Transverse colon (tissue), 4 donors: ENCODE data around the gene GNB3. TPM values are rescaled to one million over a fixed set of nuclear protein-coding genes. Genes with fewer than 3 reads are reported as not detected.
"Not testable (repeated sequence)": the region's sequence is repeated elsewhere in the genome, so short reads cannot be mapped to it uniquely, and the experiment has no call there.

Source experiments
- DNase-seq: peaks from one replicate; pipeline ENCODE4 v3.0.0-alpha.2; 2019
- H3K27ac ChIP-seq, 4 donors: fragments of 200-600 bp; sonication (generic); 2 replicates each; pipeline ENCODE4 v1.5.1; 2016 to 2018; ENCODE audit warnings: inconsistent platforms in 4 of 4
- H3K27me3 ChIP-seq: fragments of 200-600 bp; sonication (generic); 2 replicates; pipeline ENCODE4 v1.5.1; 2017; ENCODE audit warnings: inconsistent platforms
- H3K36me3 ChIP-seq, 4 donors: fragments of 200-600 bp; sonication (generic); 2 replicates each; pipeline ENCODE4 v1.5.1; 2017 to 2019; ENCODE audit warnings: inconsistent platforms in 4 of 4
- H3K4me1 ChIP-seq, 4 donors: fragments of 200-600 bp; sonication (generic); 2 replicates each; pipeline ENCODE4 v1.5.1; 2017 to 2020; ENCODE audit warnings: inconsistent platforms in 4 of 4
- H3K4me3 ChIP-seq, 4 donors: fragments of 200-600 bp; sonication (generic); 1 replicate in 1 of 4; 2 replicates in 3 of 4; pipeline versions ENCODE4 v1.5.1 to v1.6.1; 2017 to 2019; ENCODE audit warnings: inconsistent platforms in 4 of 4
- H3K9me3 ChIP-seq, 2 donors: fragments of 200-600 bp; sonication (generic); 2 replicates each; pipeline ENCODE4 v1.5.1; 2017 to 2019; ENCODE audit warnings: inconsistent platforms in 2 of 2
- EP300 ChIP-seq: sonication (generic); formaldehyde crosslinking; IDR thresholded peaks from one replicate; pipeline ENCODE4 v1.6.1; 2017; ENCODE audit warnings: antibody characterized with exemption, low read depth
- POLR2A ChIP-seq: fragments of 450-650 bp; IDR thresholded peaks from one replicate; pipeline ENCODE4 v1.6.1; 2016; ENCODE audit warnings: antibody characterized with exemption, mild to moderate bottlenecking, moderate library complexity
- POLR2AphosphoS5 ChIP-seq, 3 donors: sonication (generic); formaldehyde crosslinking; IDR thresholded peaks; one replicate each; pipeline ENCODE4 v1.6.1; 2016; ENCODE audit warnings: antibody characterized with exemption in 3 of 3
- WGBS, 2 donors: methylation state at CpG; one replicate each; pipeline ENCODE4 v1.1.5; 2018; ENCODE audit warnings: low coverage in 1 of 2; 5-methylcytosine and 5-hydroxymethylcytosine counted together
- in situ Hi-C, 4 donors: fragments of 200-750 bp; cut with MboI; loops; one replicate each; pipeline versions ENCODE4 v1.15.0 to v1.15.1; 2017; ENCODE audit warnings: low sequenced_read_pairs in 3 of 4, low pct_ligation_motif_present in 1 of 4, low pct_unique_long_range_greater_than_20kb in 1 of 4
- intact Hi-C: fragments of 100-400 bp; cut with DNase I; formaldehyde crosslinking; loops from one replicate; pipeline ENCODE4 v1.15.1; 2023; ENCODE audit warnings: low total_unique reads
- total RNA-seq, 4 donors: library from RNA; depleted of rRNA; stranded (reverse); fragments of >200 nt; gene quantifications; one replicate each; pipeline ENCODE4 v1.1.0, GENCODE V29; 2016
- TF ChIP-seq, protein P1 (sequence below), 5 experiments: fragments of 200-600 bp in 3 of 5; fragments of 450-650 bp in 2 of 5; sonication (generic) in 3 of 5; IDR thresholded peaks; 1 replicate in 2 of 5; 2 replicates in 3 of 5; pipeline ENCODE4 v1.5.1; 2016 to 2017; ENCODE audit warnings: antibody characterized with exemption in 5 of 5, inconsistent platforms in 3 of 5, mild to moderate bottlenecking in 2 of 5, moderate library complexity in 1 of 5

GNB3 gene
- total RNA-seq, 4 donors from 2014 or later, result 0.14 to 0.32 TPM; not detected in 2

DNA sequence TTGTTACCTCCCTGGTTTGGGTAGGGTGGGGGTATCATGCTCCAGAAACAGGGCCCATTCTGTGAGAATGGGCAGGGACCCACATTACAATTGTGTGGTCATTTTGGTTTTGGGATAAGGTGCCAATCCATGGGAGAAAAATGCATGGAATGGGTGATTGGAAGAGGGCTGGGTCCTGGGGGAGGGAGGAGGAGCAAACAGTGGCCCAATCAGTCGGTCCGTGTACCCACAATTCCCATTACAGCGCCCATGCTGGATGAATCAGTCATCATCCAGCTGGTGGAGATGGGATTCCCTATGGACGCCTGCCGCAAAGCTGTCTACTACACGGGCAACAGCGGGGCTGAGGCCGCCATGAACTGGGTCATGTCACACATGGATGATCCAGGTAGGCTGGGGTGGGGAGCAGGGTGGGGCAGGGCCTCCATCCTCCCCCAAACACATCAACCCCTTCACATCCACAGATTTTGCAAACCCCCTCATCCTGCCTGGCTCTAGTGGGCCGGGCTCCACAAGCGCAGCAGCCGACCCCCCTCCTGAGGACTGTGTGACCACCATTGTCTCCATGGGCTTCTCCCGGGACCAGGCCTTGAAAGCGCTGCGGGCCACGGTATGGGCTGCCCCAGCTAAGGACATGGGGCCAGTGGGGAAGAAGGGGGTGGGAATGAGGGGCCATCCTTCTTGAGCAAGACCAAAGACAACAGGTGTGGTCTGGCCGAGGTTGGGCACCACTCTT is 23.0 kb downstream of the GNB3 start:
- 94% methylated on average over 16 of the region's 16 CpGs; no CpG with 5 or more reads in 1 of the 2 donors for WGBS, 2 donors
- TF ChIP-seq POLR2AphosphoS5 (IDR thresholded peaks at IDR 0.05), result no peak
- TF ChIP-seq EP300, result no peak
- TF ChIP-seq POLR2A, result no peak
- TF ChIP-seq, protein P1, sequence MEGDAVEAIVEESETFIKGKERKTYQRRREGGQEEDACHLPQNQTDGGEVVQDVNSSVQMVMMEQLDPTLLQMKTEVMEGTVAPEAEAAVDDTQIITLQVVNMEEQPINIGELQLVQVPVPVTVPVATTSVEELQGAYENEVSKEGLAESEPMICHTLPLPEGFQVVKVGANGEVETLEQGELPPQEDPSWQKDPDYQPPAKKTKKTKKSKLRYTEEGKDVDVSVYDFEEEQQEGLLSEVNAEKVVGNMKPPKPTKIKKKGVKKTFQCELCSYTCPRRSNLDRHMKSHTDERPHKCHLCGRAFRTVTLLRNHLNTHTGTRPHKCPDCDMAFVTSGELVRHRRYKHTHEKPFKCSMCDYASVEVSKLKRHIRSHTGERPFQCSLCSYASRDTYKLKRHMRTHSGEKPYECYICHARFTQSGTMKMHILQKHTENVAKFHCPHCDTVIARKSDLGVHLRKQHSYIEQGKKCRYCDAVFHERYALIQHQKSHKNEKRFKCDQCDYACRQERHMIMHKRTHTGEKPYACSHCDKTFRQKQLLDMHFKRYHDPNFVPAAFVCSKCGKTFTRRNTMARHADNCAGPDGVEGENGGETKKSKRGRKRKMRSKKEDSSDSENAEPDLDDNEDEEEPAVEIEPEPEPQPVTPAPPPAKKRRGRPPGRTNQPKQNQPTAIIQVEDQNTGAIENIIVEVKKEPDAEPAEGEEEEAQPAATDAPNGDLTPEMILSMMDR (IDR thresholded peaks at IDR 0.05), result no peak
- Histone ChIP-seq H3K36me3 (peaks cover 0 to 44% (median 16%) of the 10 kb centered on the region in 4 donors), H3K27ac (no peak overlapping the region), H3K9me3 (no peaks in the 10 kb centered on the region), H3K27me3 (no peaks in the 10 kb centered on the region), H3K4me3 (no peak overlapping the region), H3K4me1 (peaks cover 5 to 15% (median 12%) of the 10 kb centered on the region in 4 donors)
- intact Hi-C loops (no loop called here), in situ Hi-C loops (no loop called here)
- no peak for DNase-seq

DNA sequence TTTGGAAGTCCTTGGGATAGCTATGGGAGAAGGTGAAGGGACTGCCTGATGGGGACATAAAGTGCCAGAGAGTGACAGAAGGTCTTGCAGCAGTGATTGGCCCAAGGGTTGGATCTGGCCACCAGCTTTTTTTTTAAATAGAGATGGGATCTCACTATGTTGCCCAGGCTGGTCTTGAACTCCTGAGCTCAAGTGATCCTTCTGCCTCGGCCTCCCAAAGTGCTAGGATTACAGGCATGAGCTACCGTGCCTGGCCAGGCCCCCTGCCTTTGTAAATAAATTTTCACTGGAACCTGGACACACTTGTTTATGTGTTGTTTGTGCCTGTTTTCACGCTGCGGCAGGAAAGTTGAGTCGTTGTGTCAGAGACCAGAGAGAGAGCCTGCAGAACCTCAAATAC is 24.6 kb downstream of the GNB3 start:
- H3K27ac ChIP-seq, H3K27me3 ChIP-seq, H3K4me3 ChIP-seq, intact Hi-C loops, H3K9me3 ChIP-seq, in situ Hi-C loops, DNase-seq: not testable (repeated sequence)
- peaks cover 11 to 27% (median 24%) of the 10 kb centered on the region in 4 donors for H3K4me1 ChIP-seq
- WGBS, 2 donors, result 92% methylated on average over 5 of the region's 5 CpGs; no CpG with 5 or more reads in 1 of the 2 donors
- H3K36me3 ChIP-seq, result peaks cover 0 to 31% (median 12%) of the 10 kb centered on the region in 4 donors

DNA sequence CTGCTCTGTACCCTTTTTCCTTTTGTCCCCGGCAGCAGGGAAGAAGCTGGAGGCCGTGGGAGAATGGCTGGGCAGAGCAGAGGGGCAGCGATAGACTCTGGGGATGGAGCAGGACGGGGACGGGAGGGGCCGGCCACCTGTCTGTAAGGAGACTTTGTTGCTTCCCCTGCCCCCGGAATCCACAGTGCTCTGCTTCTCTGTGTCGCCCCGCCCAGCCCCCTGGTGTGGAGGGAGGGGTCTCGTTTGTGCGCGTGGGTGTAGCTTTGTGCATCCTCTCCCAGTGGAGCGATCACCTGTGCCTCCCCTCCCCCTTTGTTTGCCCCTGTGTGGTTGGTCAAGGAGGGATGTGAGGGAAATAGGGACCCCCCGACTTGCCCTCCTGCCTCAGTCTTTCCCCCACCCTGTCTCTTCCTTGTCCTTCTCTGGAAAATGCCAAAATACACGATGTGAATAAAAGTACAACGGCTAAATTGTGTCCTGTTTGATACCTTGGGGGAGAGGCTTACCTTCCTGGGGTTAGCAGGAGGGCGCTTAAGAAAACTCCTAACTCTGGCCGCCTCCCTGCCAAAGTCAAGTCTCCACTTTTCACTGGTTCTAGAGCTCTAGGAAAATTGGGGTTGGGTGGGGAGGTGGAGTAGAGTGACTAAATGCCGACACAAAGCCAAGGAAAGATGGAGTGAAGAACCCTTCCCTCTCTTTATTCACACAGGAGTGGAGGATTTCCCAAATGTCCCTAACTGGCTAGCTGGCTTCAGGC is 25.6 kb downstream of the GNB3 start:
- H3K4me3 ChIP-seq, result peak overlapping the region in 2 of 4 donors; percentile 93 to 99
- no peaks in the 10 kb centered on the region for H3K9me3 ChIP-seq
- peak overlapping the region; percentile 97 to 99 (median 98) for H3K27ac ChIP-seq
- H3K4me1 ChIP-seq, result peaks cover 16 to 37% (median 31%) of the 10 kb centered on the region in 4 donors
- intact Hi-C loops (loop anchor here (2.0 kb wide), 1 partner anchor 242 kb away; the partner anchor contains the start of gene C1RL), in situ Hi-C loops (no loop called here)
- H3K27me3 ChIP-seq, result no peaks in the 10 kb centered on the region
- 76 to 82% methylated on average over 4 to 19 of the region's 19 CpGs for WGBS, 2 donors
- no peak for DNase-seq
- peaks cover 0 to 30% (median 9%) of the 10 kb centered on the region in 4 donors for H3K36me3 ChIP-seq
- TF ChIP-seq, protein P1 (IDR thresholded peaks at IDR 0.05), result no peak
- TF ChIP-seq POLR2A (no peak), POLR2AphosphoS5 (IDR thresholded peaks at IDR 0.05) (no peak), EP300 (no peak)

DNA sequence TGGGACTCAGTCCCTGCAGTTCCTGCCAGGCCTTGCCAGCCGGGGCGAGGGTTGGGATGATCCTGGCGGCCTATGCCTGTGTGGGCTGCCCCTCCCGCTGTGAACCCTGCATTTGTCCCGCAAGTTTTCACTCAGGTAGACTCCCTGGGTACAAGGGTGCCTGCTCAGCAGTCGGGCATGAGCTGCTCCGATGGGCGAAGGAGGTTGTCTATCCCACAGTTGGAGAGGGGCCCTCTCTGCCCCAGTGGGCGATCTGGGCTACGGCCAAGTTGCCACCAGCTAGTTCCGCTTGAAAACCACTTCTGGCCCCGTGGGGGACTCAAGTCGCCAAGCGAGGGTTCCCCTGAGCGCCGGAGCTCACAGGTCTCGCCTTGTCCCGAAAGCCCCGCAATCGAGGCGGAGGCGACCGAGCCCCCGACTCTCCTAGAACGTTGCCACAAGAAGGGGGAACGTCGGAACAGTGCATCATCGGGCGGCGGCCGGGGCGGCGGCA is 26.2 kb downstream of the GNB3 start:
- no peaks in the 10 kb centered on the region for H3K9me3 ChIP-seq
- H3K4me3 ChIP-seq, result peak overlapping the region; percentile 8 to 99 (median 90)
- DNase-seq, result no peak
- peaks cover 22 to 44% (median 37%) of the 10 kb centered on the region in 4 donors for H3K4me1 ChIP-seq
- H3K27ac ChIP-seq, result peak overlapping the region; percentile 97 to 99 (median 98)
- WGBS, 2 donors, result 7% methylated on average over 16 of the region's 33 CpGs; no CpG with 5 or more reads in 1 of the 2 donors
- no peak for TF ChIP-seq EP300
- TF ChIP-seq POLR2AphosphoS5 (IDR thresholded peaks at IDR 0.05), result no peak
- TF ChIP-seq POLR2A, result no peak
- TF ChIP-seq, protein P1 (IDR thresholded peaks at IDR 0.05), result no peak
- in situ Hi-C loops (no loop called here), intact Hi-C loops (loop anchor here (2.0 kb wide), 1 partner anchor 242 kb away; the partner anchor contains the start of gene C1RL)
- H3K36me3 ChIP-seq, result peaks cover 0 to 23% (median 6%) of the 10 kb centered on the region in 4 donors
- no peaks in the 10 kb centered on the region for H3K27me3 ChIP-seq
